ENCODE measurements around the gene SHLD1. TPM values are rescaled to one million over a fixed set of nuclear protein-coding genes. Genes with fewer than 3 reads are reported as not detected.
"Not testable (repeated sequence)": the region's sequence is repeated elsewhere in the genome, so short reads cannot be mapped to it uniquely, and the experiment has no call there.

Gene SHLD1
- total and polyA plus RNA-seq, 5 donors from 2014 or later: 10.4 to 46.6 (median 27.7) TPM

DNA sequence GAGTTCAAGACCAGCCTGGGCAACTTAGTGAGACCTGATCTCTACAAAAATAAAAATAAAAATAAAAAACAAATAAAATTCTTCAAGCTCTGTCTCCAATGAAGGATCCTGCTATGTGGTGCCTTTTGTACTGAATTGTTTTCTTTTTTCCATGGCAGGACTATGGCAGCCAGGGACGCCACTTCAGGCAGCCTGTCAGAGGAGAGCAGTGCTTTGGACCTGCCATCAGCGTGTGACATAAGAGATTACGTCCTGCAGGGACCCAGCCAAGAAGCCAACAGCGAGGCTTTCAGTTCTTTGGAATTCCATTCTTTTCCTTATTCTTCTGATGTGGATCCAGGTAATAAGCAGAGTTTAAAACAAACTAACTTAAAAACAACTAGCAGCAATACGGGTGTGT, 22.5 kb downstream of the SHLD1 start:
- no peak overlapping the region for H3K4me3 Mint-ChIP-seq
- ATAC-seq (ENCODE audit: low read depth in 2 of 2) (no peak), DNase-seq (no peak)
- H3K4me1 Mint-ChIP-seq: peaks cover 5 to 27% (median 14%) of the 10 kb centered on the region in 4 donors
- peak overlapping the region in 1 of 3 donors; percentile 2 for H3K27ac Mint-ChIP-seq
- H3K9me3 ChIP-seq (ENCODE audit: control insufficient read depth in 2 of 2, low read length in 2 of 2): no peaks in the 10 kb centered on the region
- H3K27me3 Mint-ChIP-seq: no peaks in the 10 kb centered on the region
- no peaks in the 10 kb centered on the region for H3K4me1 ChIP-seq (ENCODE audit: control insufficient read depth, insufficient read depth, low read length, poor library complexity, severe bottlenecking)
- H3K4me3 ChIP-seq (ENCODE audit: low read depth, low read length): no peak overlapping the region
- H3K9me3 Mint-ChIP-seq: no peaks in the 10 kb centered on the region
- H3K36me3 ChIP-seq (ENCODE audit: control insufficient read depth, insufficient read depth, low read length): peaks cover 30% of the 10 kb centered on the region
- no peaks in the 10 kb centered on the region for H3K27me3 ChIP-seq (ENCODE audit: control insufficient read depth, insufficient read depth, low read length)
- H3K27ac ChIP-seq (ENCODE audit: insufficient read depth, low read length, poor library complexity, severe bottlenecking): no peak overlapping the region
- H3K36me3 Mint-ChIP-seq: peaks cover 31% of the 10 kb centered on the region

- Mint-ChIP-seq H3K4me3 (no peak overlapping the region), H3K36me3 (peaks cover 29% of the 10 kb centered on the region), H3K9me3 (no peaks in the 10 kb centered on the region), H3K27ac (peak overlapping the region in 1 of 3 donors; percentile 2), H3K4me1 (peaks cover 5 to 23% (median 14%) of the 10 kb centered on the region in 4 donors), H3K27me3 (no peaks in the 10 kb centered on the region)
- H3K36me3 ChIP-seq (ENCODE audit: control insufficient read depth, insufficient read depth, low read length): peaks cover 24% of the 10 kb centered on the region
- DNase-seq (no peak), ATAC-seq (ENCODE audit: low read depth in 2 of 2) (no peak)
- no peaks in the 10 kb centered on the region for H3K4me1 ChIP-seq (ENCODE audit: control insufficient read depth, insufficient read depth, low read length, poor library complexity, severe bottlenecking)
- no peak overlapping the region for H3K4me3 ChIP-seq (ENCODE audit: low read depth, low read length)
- H3K27me3 ChIP-seq (ENCODE audit: control insufficient read depth, insufficient read depth, low read length): no peaks in the 10 kb centered on the region
- no peak overlapping the region for H3K27ac ChIP-seq (ENCODE audit: insufficient read depth, low read length, poor library complexity, severe bottlenecking)
- H3K9me3 ChIP-seq (ENCODE audit: control insufficient read depth in 2 of 2, low read length in 2 of 2): no peaks in the 10 kb centered on the region
Observed at GRCh38 chr20:5773589-5773988, 23.4 kb downstream of the SHLD1 start.

GRCh38 chr20:5776077-5776476, 25.9 kb downstream of the SHLD1 start:
- Mint-ChIP-seq H3K4me1 (peaks cover 4 to 13% (median 7%) of the 10 kb centered on the region in 4 donors), H3K27me3 (no peaks in the 10 kb centered on the region), H3K36me3 (peaks cover 34% of the 10 kb centered on the region), H3K4me3 (no peak overlapping the region), H3K27ac (no peak overlapping the region), H3K9me3 (no peaks in the 10 kb centered on the region)
- Histone ChIP-seq H3K36me3 (ENCODE audit: control insufficient read depth, insufficient read depth, low read length) (peaks cover 30% of the 10 kb centered on the region), H3K27me3 (ENCODE audit: control insufficient read depth, insufficient read depth, low read length) (no peaks in the 10 kb centered on the region), H3K4me1 (ENCODE audit: control insufficient read depth, insufficient read depth, low read length, poor library complexity, severe bottlenecking) (no peaks in the 10 kb centered on the region), H3K9me3 (ENCODE audit: control insufficient read depth in 2 of 2, low read length in 2 of 2) (no peaks in the 10 kb centered on the region), H3K4me3 (ENCODE audit: low read depth, low read length) (no peak overlapping the region), H3K27ac (ENCODE audit: insufficient read depth, low read length, poor library complexity, severe bottlenecking) (no peak overlapping the region)
- ATAC-seq (ENCODE audit: low read depth in 2 of 2) (no peak), DNase-seq (no peak)

GRCh38 chr20:5779071-5779900, 29.1 kb downstream of the SHLD1 start:
- H3K36me3 Mint-ChIP-seq: peaks cover 31% of the 10 kb centered on the region
- no peaks in the 10 kb centered on the region for H3K9me3 Mint-ChIP-seq
- H3K27me3 ChIP-seq (ENCODE audit: control insufficient read depth, insufficient read depth, low read length): no peaks in the 10 kb centered on the region
- no peaks in the 10 kb centered on the region for H3K4me1 ChIP-seq (ENCODE audit: control insufficient read depth, insufficient read depth, low read length, poor library complexity, severe bottlenecking)
- no peak for DNase-seq
- H3K4me1 Mint-ChIP-seq: peaks cover 0 to 12% (median 4%) of the 10 kb centered on the region in 4 donors
- no peak overlapping the region for H3K27ac ChIP-seq (ENCODE audit: insufficient read depth, low read length, poor library complexity, severe bottlenecking)
- no peak for ATAC-seq (ENCODE audit: low read depth in 2 of 2)
- H3K9me3 ChIP-seq (ENCODE audit: control insufficient read depth in 2 of 2, low read length in 2 of 2): no peaks in the 10 kb centered on the region
- H3K36me3 ChIP-seq (ENCODE audit: control insufficient read depth, insufficient read depth, low read length): peaks cover 15% of the 10 kb centered on the region
- no peak overlapping the region for H3K4me3 Mint-ChIP-seq
- peak overlapping the region in 1 of 3 donors; percentile 39 for H3K27ac Mint-ChIP-seq
- no peak overlapping the region for H3K4me3 ChIP-seq (ENCODE audit: low read depth, low read length)
- no peaks in the 10 kb centered on the region for H3K27me3 Mint-ChIP-seq

- Mint-ChIP-seq H3K9me3 (no peaks in the 10 kb centered on the region), H3K4me3 (no peak overlapping the region), H3K4me1 (peaks cover 0 to 12% (median 5%) of the 10 kb centered on the region in 4 donors), H3K27ac (no peak overlapping the region), H3K27me3 (no peaks in the 10 kb centered on the region), H3K36me3 (peaks cover 30% of the 10 kb centered on the region)
- DNase-seq (no peak), ATAC-seq (ENCODE audit: low read depth in 2 of 2) (no peak)
- Histone ChIP-seq H3K36me3 (ENCODE audit: control insufficient read depth, insufficient read depth, low read length) (peaks cover 15% of the 10 kb centered on the region), H3K4me1 (ENCODE audit: control insufficient read depth, insufficient read depth, low read length, poor library complexity, severe bottlenecking) (no peaks in the 10 kb centered on the region), H3K27ac (ENCODE audit: insufficient read depth, low read length, poor library complexity, severe bottlenecking) (no peak overlapping the region), H3K9me3 (ENCODE audit: control insufficient read depth in 2 of 2, low read length in 2 of 2) (no peaks in the 10 kb centered on the region), H3K4me3 (ENCODE audit: low read depth, low read length) (no peak overlapping the region), H3K27me3 (ENCODE audit: control insufficient read depth, insufficient read depth, low read length) (no peaks in the 10 kb centered on the region)
Observed at GRCh38 chr20:5780846-5781217, 30.6 kb downstream of the SHLD1 start.

DNA sequence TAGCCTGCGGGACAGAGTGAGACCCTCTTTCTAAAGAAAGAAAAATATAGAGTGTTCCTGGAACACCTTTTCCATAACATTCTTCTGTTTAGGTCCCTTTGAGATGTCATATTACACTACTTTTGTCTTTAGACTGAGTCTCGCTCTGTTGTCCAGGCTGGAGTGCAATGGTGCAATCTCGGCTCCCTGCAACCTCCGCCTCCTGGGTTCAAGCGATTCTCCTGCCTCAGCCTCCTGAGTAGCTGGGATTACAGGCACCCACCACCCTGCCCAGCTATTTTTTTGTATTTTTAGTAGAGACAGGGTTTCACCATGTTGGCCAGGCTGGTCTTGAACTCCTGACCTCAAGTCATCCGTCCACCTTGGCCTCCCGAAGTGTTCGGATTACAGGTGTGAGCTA, 31.2 kb downstream of the SHLD1 start:
- H3K4me3 Mint-ChIP-seq; H3K27me3 ChIP-seq (ENCODE audit: control insufficient read depth, insufficient read depth, low read length); H3K27ac ChIP-seq (ENCODE audit: insufficient read depth, low read length, poor library complexity, severe bottlenecking); H3K4me1 ChIP-seq (ENCODE audit: control insufficient read depth, insufficient read depth, low read length, poor library complexity, severe bottlenecking); DNase-seq; ATAC-seq (ENCODE audit: low read depth in 2 of 2); H3K9me3 Mint-ChIP-seq; H3K9me3 ChIP-seq (ENCODE audit: control insufficient read depth in 2 of 2, low read length in 2 of 2); H3K4me3 ChIP-seq (ENCODE audit: low read depth, low read length); H3K27ac Mint-ChIP-seq; H3K27me3 Mint-ChIP-seq: not testable (repeated sequence)
- Mint-ChIP-seq H3K4me1 (peaks cover 0 to 12% (median 6%) of the 10 kb centered on the region in 4 donors), H3K36me3 (peaks cover 30% of the 10 kb centered on the region)
- peaks cover 19% of the 10 kb centered on the region for H3K36me3 ChIP-seq (ENCODE audit: control insufficient read depth, insufficient read depth, low read length)

GRCh38 chr20:5781798-5782750, 31.9 kb downstream of the SHLD1 start:
- Histone ChIP-seq H3K4me3 (ENCODE audit: low read depth, low read length) (no peak overlapping the region), H3K27me3 (ENCODE audit: control insufficient read depth, insufficient read depth, low read length) (no peaks in the 10 kb centered on the region), H3K27ac (ENCODE audit: insufficient read depth, low read length, poor library complexity, severe bottlenecking) (no peak overlapping the region), H3K36me3 (ENCODE audit: control insufficient read depth, insufficient read depth, low read length) (peaks cover 19% of the 10 kb centered on the region), H3K9me3 (ENCODE audit: control insufficient read depth in 2 of 2, low read length in 2 of 2) (no peaks in the 10 kb centered on the region), H3K4me1 (ENCODE audit: control insufficient read depth, insufficient read depth, low read length, poor library complexity, severe bottlenecking) (no peaks in the 10 kb centered on the region)
- no peaks in the 10 kb centered on the region for H3K9me3 Mint-ChIP-seq
- H3K4me3 Mint-ChIP-seq: no peak overlapping the region
- H3K4me1 Mint-ChIP-seq: peaks cover 5 to 17% (median 9%) of the 10 kb centered on the region in 4 donors
- DNase-seq: no peak
- H3K27me3 Mint-ChIP-seq: no peaks in the 10 kb centered on the region
- H3K27ac Mint-ChIP-seq: peak overlapping the region in 1 of 3 donors; percentile 79
- peaks cover 30% of the 10 kb centered on the region for H3K36me3 Mint-ChIP-seq
- ATAC-seq (ENCODE audit: low read depth in 2 of 2): no peak
